Measurements from ENCODE around the gene ANP32E. TPM values are rescaled to one million over a fixed set of nuclear protein-coding genes. Genes with fewer than 3 reads are reported as not detected.
A peak's percentile ranks its signal among the peaks of the same experiment; 100 is the strongest.
"Not testable (repeated sequence)": the region's sequence is repeated elsewhere in the genome, so short reads cannot be mapped to it uniquely, and the experiment has no call there.

Gene ANP32E
- total RNA-seq, 1 experiment from 2014 or later = 15.2 TPM

DNA sequence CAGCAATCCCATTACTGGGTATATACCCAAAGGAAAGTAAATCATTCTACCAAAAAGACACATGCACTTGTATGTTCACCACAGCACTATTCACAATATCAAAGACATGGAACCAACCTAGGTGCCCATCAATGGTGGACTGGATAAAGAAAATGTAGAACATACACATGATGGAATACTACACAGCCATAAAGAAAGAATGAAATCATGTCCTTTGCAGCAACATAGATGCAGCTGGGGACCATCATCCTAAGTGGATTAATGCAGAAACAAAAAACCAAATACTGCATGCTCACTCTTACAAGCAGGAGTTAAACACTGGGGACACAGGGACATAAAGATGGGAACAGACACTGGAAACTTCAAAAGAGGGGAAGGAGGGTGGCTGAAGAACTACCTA, 8.7 kb downstream of the ANP32E start:
- no peak for DNase-seq (ENCODE audit: low read depth)
- in situ Hi-C loops (cut with HindIII; ENCODE audit: low pct_unique_long_range_greater_than_20kb, low sequenced_read_pairs) = no loop called here

DNA sequence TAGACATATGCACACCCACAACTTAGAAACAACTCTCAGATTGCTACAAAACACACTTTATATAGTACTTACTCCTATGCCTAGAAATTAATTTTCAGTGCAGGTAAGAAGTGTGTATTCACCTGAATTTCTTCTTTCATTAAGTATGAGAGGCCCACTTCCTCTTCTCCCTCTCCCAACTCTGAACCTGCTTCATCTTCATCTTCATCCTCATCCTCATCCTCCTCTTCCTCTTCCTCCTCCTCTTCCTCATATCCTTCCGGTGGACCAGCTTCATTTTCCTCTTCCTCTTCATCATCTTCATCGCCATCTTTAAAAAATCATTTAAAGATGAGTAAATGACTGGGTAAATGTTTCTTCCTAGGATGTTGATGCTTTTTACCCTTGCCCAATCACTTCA, 9.4 kb downstream of the ANP32E start:
- in situ Hi-C loops (cut with HindIII; ENCODE audit: low pct_unique_long_range_greater_than_20kb, low sequenced_read_pairs) = no loop called here
- no peak for DNase-seq (ENCODE audit: low read depth)

DNA sequence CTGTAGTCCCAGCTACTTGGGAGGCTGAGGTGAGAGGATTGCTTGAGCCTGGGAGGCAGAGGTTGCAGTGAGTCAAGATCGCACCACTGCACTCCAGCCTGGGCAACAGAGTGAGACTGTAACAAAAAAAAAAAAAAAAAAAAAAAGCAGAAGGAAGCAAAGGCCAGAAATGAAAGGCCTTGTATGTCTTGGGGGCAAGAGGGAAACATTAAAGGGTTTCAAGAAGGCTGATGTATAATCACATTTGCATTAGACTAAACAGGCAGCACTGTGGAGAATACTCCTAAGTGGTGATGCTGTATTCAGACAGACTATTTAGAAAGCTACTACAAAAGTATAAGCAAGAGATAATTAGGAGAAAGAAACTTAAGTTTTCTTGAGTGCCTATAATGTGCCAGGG, 10.4 kb downstream of the ANP32E start:
- no peak for DNase-seq (ENCODE audit: low read depth)
- in situ Hi-C loops (cut with HindIII; ENCODE audit: low pct_unique_long_range_greater_than_20kb, low sequenced_read_pairs) = no loop called here

DNA sequence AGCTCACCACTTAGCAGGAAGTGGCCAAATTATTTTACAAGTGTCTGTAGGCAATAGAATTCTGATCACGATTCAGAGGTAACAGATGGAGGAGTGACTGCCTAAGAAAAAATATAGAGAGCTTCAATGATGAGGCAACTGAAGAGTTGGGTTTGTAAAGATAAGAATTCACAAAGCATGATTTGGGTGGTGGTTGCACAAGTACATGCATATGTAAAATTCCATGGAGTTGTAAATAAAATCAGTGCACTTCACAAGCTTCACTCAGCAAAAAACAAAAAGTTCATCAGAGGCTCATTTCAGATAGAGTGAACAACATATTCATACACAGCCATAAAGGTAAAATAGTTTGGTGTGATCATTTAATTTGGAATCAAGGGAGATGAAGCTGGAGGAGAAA, 10.9 kb downstream of the ANP32E start:
- in situ Hi-C loops (cut with HindIII; ENCODE audit: low pct_unique_long_range_greater_than_20kb, low sequenced_read_pairs) = no loop called here
- no peak for DNase-seq (ENCODE audit: low read depth)

DNA sequence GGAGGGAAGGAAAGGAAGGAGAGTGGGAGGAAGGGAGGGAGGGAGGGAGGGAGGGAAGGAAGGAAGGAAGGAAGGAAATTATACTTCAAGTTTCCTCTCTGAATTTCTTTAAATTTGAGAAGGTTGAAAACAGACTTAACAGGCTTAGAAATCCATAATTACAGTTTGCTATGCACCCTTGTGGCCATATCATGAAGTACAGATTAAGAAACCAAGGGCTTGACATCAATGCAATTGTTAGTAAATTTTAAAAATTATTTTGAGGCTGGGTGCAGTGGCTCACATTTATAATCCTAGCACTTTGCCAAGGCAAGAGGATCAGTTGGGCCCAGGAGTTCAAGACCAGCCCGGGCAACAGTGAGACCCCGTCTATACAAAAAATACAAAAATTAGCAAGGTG, 14.4 kb downstream of the ANP32E start:
- in situ Hi-C loops (cut with HindIII; ENCODE audit: low pct_unique_long_range_greater_than_20kb, low sequenced_read_pairs) = no loop called here
- DNase-seq (ENCODE audit: low read depth) = no peak

DNA sequence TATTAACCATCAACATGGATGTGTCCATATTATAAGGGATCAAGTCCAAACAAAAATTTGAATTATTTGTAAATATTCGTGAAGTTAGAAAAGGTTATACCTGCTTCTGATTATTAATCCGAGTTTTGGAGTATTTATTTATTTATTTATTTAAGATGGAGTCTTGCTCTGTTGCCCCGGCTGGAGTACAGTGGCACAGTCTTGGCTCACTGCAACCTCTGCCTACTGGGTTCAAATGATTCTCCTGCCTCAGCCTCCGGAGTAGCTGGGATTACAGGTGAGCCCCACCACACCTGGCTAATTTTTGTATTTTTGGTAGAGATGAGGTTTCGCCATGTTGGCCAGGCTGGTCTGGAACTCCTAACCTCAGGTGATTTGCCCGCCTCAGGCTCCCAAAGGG, 20.1 kb downstream of the ANP32E start:
- in situ Hi-C loops (cut with HindIII; ENCODE audit: low pct_unique_long_range_greater_than_20kb, low sequenced_read_pairs); DNase-seq (ENCODE audit: low read depth): not testable (repeated sequence)

DNA sequence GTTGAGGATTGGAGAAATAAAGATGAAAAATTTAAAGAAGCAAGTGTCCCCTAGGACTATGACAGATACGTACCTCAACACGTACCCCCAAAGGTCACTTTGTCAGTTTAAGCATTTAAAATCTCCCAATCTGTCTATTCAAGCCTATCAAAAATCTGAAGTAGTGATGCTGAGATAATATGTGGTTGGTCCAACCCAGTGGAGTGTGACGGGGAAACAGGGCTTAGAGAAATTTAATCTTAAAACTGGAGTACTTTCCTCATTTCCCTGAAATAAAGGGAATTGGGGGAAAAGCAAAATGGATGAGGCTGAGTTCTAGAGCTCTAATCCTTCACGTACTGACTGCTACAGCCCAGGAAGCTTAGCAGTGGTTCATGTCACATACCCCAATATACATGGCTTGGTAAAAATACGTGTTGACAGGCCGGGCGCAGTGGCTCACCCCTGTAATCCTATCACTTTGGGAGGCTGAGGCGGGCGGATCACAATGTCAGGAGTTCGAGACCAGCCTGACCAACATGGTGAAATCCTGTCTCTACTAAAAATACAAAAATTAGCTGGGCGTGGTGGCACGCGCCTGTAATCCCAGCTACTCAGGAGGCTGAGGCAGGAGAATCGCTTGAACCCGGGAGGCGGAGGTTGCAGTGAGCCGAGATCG, 21.7 kb downstream of the ANP32E start:
- in situ Hi-C loops (cut with HindIII; ENCODE audit: low pct_unique_long_range_greater_than_20kb, low sequenced_read_pairs) = not testable (repeated sequence)

DNA sequence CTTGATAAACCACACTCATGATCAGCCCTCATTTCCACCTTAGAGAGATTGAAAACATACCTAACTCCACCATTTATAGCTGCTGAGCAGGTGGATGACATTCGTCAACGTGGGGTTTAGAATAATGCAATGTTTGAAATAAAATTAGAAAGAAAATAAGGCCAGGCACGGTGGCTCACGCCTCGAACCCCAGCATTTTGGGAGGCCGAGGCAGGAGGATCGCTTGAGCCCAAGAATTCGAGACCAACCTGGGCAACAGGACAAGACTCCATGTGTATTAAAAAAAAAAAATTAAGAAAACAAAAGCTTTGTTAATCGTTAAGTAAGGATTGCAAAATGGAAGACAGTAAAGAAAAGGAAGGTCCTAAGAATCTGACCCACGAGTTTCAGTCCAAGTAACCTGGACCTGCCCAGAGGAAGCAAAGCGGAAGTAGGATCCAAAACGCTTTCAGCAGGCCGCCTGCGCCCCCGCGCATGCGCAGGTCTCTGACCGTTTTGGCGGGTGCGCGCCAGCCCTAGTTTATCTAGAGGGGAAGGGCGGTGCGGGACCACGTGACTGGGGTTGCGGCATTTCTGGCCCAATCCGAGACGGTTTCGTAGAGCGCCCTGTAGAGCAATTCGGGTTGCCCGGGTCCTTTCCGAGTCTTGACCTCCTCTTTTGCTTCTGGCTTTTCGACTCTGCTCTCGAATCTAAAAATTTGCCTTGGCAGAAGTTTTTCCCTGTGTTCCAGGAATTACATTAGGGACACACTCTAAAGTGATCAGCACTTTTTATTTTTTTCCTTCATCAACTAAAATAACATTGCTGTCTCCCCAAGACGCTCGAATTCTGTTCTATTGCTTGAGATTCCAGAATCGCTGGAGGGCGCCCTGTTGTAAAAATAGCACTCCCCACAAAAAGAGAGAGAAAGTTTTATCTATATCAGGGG, 22.5 kb downstream of the ANP32E start:
- in situ Hi-C loops (cut with HindIII; ENCODE audit: low pct_unique_long_range_greater_than_20kb, low sequenced_read_pairs) = no loop called here
- DNase-seq (ENCODE audit: low read depth) = peak; percentile 96

More for the DNA sequence above, 21.7 kb downstream of the ANP32E start:
- DNase-seq (ENCODE audit: low read depth) = not testable (repeated sequence)

DNA sequence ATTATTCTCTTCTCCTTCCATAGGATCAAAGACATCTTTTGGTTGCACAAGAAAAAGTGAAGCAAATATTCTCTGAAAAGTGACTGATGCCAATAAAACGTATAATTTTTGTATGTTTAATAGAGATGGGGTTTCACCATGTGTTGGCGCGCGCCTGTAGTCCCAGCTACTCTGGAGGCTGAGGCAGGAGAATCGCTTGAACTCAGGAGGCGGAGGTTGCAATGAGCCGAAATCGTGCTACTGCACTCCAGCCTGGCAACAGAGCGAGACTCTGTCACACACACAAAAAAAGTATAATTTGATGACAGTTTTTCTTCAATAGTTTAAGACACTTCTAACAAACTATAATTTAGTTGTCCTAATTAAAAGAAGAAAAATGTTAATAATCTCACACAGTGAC, 23.8 kb downstream of the ANP32E start:
- in situ Hi-C loops (cut with HindIII; ENCODE audit: low pct_unique_long_range_greater_than_20kb, low sequenced_read_pairs) = no loop called here
- no peak for DNase-seq (ENCODE audit: low read depth)

DNA sequence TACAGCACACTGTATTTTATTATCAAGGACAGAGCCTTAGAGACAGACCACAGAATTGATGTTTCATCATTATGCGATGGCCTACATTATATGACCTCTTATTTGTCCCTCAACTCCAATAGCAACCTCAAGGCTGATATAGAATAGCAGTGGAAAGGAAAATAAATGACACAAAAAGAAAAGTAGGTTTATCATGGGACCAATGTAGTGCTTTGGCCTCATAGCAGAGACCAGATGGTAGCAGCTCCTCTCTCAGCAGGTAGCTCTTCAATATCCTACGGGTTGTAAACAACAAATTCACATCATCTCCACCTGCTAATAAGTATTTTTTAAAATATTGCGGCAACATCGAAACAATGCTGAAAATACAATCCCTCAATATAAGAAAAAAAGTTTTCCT, 25.2 kb downstream of the ANP32E start:
- DNase-seq (ENCODE audit: low read depth) = no peak
- in situ Hi-C loops (cut with HindIII; ENCODE audit: low pct_unique_long_range_greater_than_20kb, low sequenced_read_pairs) = no loop called here

DNA sequence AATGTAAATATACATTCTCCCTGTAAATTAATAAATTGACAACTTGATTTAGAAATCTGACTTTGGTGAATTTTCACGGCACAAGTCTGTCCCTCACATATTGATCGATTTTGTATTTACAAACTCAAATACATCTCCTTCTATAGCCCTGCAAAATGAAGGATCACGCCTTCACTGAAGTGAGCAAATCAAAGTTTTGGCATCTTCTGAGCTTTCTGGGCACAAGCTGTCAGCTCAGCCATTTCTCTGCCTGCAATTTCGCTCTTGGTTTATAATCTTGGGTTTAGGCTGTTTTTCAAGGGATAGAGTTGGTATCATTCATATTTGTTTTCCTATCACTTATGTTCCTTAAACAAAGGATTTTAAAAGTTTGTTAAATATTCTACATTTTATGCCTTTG, 25.8 kb downstream of the ANP32E start:
- in situ Hi-C loops (cut with HindIII; ENCODE audit: low pct_unique_long_range_greater_than_20kb, low sequenced_read_pairs) = no loop called here
- no peak for DNase-seq (ENCODE audit: low read depth)

DNA sequence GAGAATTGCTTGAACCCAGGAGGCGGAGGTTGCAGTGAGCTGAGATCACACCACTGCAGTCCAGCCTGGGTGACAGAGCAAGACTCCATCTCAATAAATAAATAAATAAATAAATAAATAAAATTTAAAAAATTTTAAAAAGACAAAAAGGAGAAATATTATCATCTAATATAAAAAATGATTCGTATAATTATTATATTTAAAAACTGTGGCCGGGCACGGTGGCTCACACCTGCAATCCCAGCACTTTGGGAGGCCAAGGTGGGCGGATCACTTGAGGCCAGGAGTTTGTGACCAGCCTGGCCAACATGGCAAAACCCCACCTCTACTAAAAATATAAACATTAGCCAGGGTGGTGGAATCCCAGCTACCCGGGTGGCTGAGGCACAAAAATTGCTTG, 27.5 kb downstream of the ANP32E start:
- DNase-seq (ENCODE audit: low read depth); in situ Hi-C loops (cut with HindIII; ENCODE audit: low pct_unique_long_range_greater_than_20kb, low sequenced_read_pairs): not testable (repeated sequence)

DNA sequence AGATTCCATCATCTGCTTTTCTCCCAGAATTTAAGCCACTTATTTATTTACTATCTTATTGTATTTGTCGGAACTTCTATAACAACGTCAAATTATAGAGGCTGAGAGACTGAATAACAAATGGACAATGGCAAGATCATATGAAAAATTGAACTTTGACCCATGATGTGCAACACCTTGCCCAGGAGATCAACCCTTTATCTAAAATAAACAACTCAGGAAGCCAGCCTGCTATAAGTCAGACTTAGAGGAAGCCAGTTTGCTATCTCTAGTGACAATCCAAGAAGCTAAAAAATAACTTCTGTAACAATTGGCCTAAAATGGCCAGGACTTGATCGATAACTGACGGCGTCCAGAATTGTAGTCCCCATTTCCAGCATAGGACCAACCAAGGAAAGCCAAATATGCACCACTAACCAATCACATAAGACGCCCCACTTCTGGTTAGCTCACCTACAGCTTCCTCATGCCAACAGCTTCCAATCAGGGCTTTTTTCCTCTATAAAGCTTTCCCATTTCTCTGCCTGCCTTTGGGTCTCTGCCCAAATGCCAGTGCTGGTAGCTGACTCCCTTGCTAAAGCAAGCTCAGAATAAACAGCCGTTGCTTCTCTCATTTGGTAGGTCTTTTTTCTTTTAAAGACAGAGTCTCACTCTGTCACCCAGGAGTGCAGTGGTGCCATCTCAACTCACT, 28.5 kb downstream of the ANP32E start:
- in situ Hi-C loops (cut with HindIII; ENCODE audit: low pct_unique_long_range_greater_than_20kb, low sequenced_read_pairs) = no loop called here
- DNase-seq (ENCODE audit: low read depth) = no peak

DNA sequence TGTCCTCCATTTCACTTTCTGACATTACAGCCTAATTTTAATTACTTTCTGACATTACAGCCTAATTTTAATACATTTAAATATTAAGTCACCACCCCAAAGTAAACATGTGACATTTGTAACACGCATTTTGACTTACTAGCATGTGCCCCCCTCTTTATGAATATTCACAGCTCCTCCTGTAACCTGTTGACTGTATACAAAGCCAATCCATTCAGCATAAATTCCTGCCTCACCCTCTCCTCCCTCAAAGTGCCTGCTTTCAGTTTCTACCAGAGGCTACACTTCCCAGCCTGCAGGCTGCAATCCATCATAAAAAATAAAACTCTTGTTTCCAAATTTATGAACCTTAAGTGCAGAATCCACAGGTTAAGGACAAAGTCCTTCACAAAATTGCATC, 39.5 kb downstream of the ANP32E start:
- DNase-seq (ENCODE audit: low read depth) = no peak
- in situ Hi-C loops (cut with HindIII; ENCODE audit: low pct_unique_long_range_greater_than_20kb, low sequenced_read_pairs) = loop anchor here (25.0 kb wide), 1 partner anchor 134 kb away; the partner anchor contains the start of gene VPS45

DNA sequence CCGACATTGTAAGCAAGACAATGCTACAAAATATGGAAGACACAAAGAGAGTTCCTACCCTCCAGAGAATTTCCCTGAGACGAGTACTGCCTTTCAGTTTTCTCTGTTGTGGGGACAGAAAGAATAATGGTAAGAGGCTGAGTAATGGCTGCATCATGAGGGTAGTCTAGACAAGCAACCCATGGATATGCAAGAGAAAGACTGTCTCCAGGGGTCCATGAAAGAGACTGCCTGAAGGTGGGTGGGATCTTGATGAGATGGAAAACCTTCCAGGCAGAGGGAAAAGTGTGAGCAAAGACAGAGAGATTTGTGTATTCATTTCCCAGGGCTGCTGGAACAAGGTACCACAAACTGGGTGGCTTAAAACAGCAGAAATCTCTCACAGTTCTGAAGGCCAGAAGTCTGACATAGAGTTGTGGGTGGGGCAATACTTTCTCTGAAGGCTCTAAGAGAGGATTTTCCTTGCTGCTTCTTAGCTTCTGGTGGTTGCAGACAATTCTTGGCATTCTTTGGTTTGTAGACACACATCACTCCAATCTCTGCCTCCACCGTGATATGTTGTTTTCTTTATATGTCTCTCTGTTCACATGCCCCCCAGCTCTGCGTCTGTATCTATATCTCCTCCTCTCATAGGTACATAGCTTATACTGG, 41.4 kb downstream of the ANP32E start:
- DNase-seq (ENCODE audit: low read depth) = no peak
- in situ Hi-C loops (cut with HindIII; ENCODE audit: low pct_unique_long_range_greater_than_20kb, low sequenced_read_pairs) = loop anchor here (25.0 kb wide), 1 partner anchor 132 kb away; the partner anchor contains the start of gene VPS45

DNA sequence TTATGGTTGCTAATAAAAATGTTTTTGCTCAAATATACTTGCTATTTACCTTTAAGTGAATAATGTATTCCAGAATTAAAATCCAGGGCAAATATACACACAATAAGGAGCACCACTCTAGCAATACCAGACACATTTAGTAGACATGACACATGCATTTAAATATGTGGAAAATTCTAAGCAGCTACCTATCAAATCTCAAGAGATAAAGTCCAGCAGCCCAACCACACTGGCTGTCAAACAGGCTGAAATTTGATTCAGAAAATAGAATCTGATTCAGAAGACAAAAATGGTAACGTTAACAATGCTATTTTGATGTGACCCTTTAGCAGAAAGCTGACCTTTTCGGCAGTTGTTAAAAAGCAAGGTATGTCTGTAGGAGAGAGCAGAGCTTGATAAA, 43.9 kb downstream of the ANP32E start:
- DNase-seq (ENCODE audit: low read depth) = peak; percentile 14
- in situ Hi-C loops (cut with HindIII; ENCODE audit: low pct_unique_long_range_greater_than_20kb, low sequenced_read_pairs) = loop anchor here (25.0 kb wide), 1 partner anchor 130 kb away; the partner anchor contains the start of gene VPS45

DNA sequence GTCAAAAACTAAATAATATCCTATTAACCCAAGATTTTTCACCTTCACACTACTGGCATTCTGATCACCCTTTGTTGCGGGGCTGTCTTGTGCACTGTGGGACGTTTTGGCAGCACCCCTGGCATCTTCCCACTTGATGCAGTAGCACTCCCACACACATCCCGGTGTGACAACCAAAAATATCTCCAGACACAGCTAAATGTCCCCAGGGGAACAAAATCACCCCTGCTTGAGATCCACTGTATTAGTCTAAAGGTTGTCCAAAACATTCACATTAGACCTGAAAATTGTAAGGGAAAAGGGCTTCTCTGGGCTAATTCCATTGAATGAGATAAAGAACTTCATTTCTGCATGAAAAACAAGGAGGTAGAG, 48.4 kb downstream of the ANP32E start:
- DNase-seq (ENCODE audit: low read depth) = no peak
- in situ Hi-C loops (cut with HindIII; ENCODE audit: low pct_unique_long_range_greater_than_20kb, low sequenced_read_pairs) = loop anchor here (25.0 kb wide), 1 partner anchor 125 kb away; the partner anchor contains the start of gene VPS45
